ENCODE measurements around the gene BMP7. TPM values are rescaled to one million over a fixed set of nuclear protein-coding genes. Genes with fewer than 3 reads are reported as not detected.

Gene BMP7
- total and polyA plus RNA-seq, 2 donors (not counting 3 experiments of a cell fraction or from before 2014, with no cell fraction given), result not detected

- H3K27me3 ChIP-seq (ENCODE audit: control insufficient read depth in 2 of 2, insufficient read depth in 2 of 2, low read length in 2 of 2), result peaks cover 33 to 35% of the 10 kb centered on the region in 2 experiments
Observed at GRCh38 chr20:57262301-57262700, 4.1 kb downstream of the BMP7 start.

More at GRCh38 chr20:57262301-57262700, 4.1 kb downstream of the BMP7 start:
- Histone ChIP-seq H3K9me3 (replicated peaks; ENCODE audit: control insufficient read depth, insufficient read depth, low read length) (no peaks in the 10 kb centered on the region), H3K79me2 (ENCODE audit: control insufficient read depth, insufficient read depth, low read length) (no peaks in the 10 kb centered on the region), H3K36me3 (ENCODE audit: control insufficient read depth in 2 of 2, extremely low read depth in 1 of 2, insufficient read depth in 2 of 2, low read length in 2 of 2) (no peaks in the 10 kb centered on the region), H3K9me1 (replicated peaks; ENCODE audit: control insufficient read depth, extremely low read depth, insufficient read depth, low read length) (no peaks in the 10 kb centered on the region), H2AFZ (ENCODE audit: low read depth, low read length) (no peak overlapping the region), H3K4me2 (ENCODE audit: insufficient read depth, low read length) (no peak overlapping the region), H3K4me3 (replicated peaks in 1 of 3; ENCODE audit: insufficient read depth in 1 of 3, low read depth in 1 of 3, low read length in 3 of 3) (no peak overlapping the region), H3K27ac (ENCODE audit: insufficient read depth, low read depth, low read length) (no peak overlapping the region), H3K4me1 (ENCODE audit: control insufficient read depth, extremely low read depth, insufficient read depth, low read length) (no peaks in the 10 kb centered on the region), H3K9ac (replicated peaks; ENCODE audit: extremely low read depth, insufficient read depth, low read length) (no peak overlapping the region), H4K20me1 (replicated peaks; ENCODE audit: control insufficient read depth, extremely low read depth, insufficient read depth, low read length) (no peaks in the 10 kb centered on the region)
- ChIA-PET POLR2A (no interaction called here), CTCF (no interaction called here)
- intact Hi-C loops (cut with micrococcal nuclease) (no loop called here), dilution Hi-C loops (cut with MboI; ENCODE audit: extremely low pct_ligation_motif_present, low sequenced_read_pairs) (no loop called here)
- no peak for FAIRE-seq
- DNase-seq (ENCODE audit: low read depth, low spot score), result no peak
- no peak for TF ChIP-seq MAX (IDR thresholded peaks at IDR 0.05; ENCODE audit: insufficient read depth, insufficient read length)
- TF ChIP-seq POLR2AphosphoS5 (IDR thresholded peaks at IDR 0.05; ENCODE audit: insufficient read depth, low read depth, low read length), result no peak
- no peak for TF ChIP-seq JUN (IDR thresholded peaks at IDR 0.05; ENCODE audit: borderline replicate concordance, insufficient read depth, insufficient read length, low read depth)
- no peak for TF ChIP-seq FOS (IDR thresholded peaks at IDR 0.05; ENCODE audit: borderline replicate concordance, insufficient read depth, low read length)
- TF ChIP-seq POLR2A (IDR thresholded peaks at IDR 0.05; ENCODE audit: low read depth, low read length), result no peak
- no peak for TF ChIP-seq CTCF (IDR thresholded peaks at IDR 0.05; ENCODE audit: extremely low read depth in 1 of 2, insufficient read depth in 1 of 2, low read depth in 1 of 2, low read length in 2 of 2)
- TF ChIP-seq EZH2 (IDR thresholded peaks at IDR 0.05; ENCODE audit: borderline replicate concordance, low read depth, low read length, severe bottlenecking), result no peak
- no TSS peak for BruUV-seq (replicated peaks)

Data from endothelial cell of umbilical vein (primary cell).